GM21526 (cell line): ENCODE data around the gene C12orf50.
"Not testable (repeated sequence)": the region's sequence is repeated elsewhere in the genome, so short reads cannot be mapped to it uniquely, and the experiment has no call there.

Experiments
- ATAC-seq: cut with Tn5 transposase; IDR thresholded peaks from one replicate; pipeline ENCODE4 v1.9.1; 2021; ENCODE audit warnings: moderate library complexity; ENCODE audit not compliant: unreplicated experiment, low FRiP score

The C12orf50 gene

GRCh38 chr12:88029093-88029665, at the start of gene C12orf50:
Gene C12orf50 (minus strand): TSS chr12:88029401. CDS start chr12:88026962, 2,439 bp downstream.
- no peak for ATAC-seq

GRCh38 chr12:88067301-88067700, 38.1 kb upstream of the C12orf50 start:
- no peak for ATAC-seq

DNA sequence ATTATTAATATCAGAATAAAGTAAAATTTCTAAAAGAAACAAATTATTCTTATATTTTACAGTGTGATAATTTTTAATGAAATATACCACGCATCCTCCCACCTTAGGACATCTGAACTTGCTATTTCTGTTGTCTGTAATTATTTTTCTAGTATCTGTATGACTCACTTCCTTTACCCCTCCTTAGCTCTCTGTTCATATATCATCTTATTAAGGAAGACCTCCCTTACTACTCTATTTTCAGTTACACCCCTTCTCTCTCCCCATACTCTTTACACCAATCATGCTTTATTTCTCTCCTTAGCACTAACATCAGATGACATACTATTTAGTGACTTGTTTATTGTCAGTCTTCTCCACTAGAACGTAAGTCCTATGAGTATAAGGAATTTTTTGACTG, 34.2 kb upstream of the C12orf50 start:
- ATAC-seq = peak; percentile 83

- peak; percentile 83 for ATAC-seq
Measured at GRCh38 chr12:88062474-88062873, 33.3 kb upstream of the C12orf50 start.

DNA sequence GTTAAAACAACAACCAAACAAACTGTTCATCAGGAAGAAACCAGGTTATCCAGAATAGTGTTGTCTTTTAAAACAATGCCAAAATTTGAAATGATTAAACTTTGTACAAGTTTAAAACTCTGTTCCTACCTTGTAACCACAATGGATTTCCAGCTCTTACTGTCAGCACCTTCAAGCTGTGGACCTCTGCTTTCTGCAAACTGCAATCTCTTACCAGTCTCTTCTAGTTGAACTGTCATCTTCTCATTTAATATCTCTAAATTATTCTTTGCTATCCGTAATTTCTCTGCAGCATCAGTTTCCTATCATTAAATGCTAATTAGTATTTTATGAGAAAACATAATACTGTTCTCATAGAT, 29.5 kb upstream of the C12orf50 start:
- ATAC-seq = no peak

DNA sequence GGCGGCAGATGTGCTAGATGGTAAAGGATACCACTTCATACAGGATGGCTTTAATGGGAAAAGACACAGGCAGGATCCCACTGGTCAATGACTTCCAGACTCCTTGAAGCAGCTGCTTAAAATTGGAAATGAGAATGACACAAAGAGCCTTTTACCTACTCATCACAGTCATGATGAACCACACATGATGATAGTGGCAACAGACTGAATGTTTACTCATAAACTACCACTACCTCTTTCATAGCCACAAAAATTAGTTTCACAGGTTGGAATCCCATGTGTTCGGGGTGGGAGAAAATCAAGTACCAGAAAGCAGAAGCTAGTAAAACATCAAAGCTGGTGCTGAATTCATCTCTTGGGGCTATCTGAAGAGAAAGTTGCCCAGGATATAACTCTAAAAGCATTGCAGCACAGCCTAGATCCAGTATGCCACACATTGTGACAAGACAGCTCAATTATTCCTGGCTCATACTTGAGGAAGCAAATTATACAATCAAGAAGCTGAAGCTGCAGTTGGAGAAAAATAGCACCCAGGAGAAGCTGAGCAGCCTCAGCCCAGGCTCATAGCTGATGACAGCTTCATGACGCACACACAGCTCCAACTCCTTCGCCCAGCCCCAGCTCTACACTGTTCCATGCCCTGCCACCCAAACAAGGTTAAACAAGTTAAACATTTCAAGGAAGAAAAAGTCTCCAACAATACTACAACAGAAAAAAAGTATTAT, 29.0 kb upstream of the C12orf50 start:
- no peak for ATAC-seq

DNA sequence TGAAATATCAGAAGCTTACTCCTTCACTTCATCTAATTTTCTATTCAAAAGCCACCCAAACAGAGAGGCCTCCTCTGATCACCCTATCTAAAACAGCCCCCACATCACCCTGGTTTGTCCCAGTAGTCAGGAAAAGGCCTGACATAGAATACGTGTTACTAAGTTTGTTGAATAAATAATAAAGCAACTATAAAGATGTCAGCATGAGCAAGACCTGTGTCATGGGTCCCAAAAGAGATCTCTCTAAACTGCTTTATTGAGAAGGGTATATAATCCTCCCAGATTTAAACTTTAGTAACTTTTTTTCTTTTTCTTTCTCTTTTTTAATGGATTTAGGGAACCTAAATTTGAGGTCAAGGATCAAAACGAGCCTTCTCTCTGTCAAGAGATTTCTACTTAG, 27.4 kb upstream of the C12orf50 start:
- no peak for ATAC-seq

DNA sequence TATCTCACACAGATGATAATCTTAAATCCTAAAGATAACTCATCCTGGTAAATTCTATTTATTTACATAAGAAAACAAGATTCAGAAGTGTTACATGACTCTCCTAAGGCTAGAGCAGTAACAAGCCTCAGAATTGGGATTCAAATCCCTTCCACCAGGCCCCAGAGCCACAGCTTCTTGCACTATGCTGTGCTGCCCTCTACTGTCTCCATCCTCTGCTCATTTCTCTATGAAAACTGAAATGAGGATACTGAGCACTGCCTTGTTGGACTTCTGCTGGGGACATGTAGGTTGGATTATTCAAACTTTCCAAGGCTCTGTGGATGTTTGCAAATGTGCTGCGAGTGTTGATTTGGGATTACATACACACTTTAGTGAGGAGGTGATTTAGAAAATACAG, 23.5 kb upstream of the C12orf50 start:
- no peak for ATAC-seq

GRCh38 chr12:88044035-88044434, 14.8 kb upstream of the C12orf50 start:
- ATAC-seq = no peak

- ATAC-seq = no peak
Measured at GRCh38 chr12:88037770-88038169, 8.6 kb upstream of the C12orf50 start.

- no peak for ATAC-seq
Measured at GRCh38 chr12:88036353-88036965, 7.3 kb upstream of the C12orf50 start.

- peak; percentile 27 for ATAC-seq
Measured at GRCh38 chr12:88035907-88036289, 6.7 kb upstream of the C12orf50 start.

DNA sequence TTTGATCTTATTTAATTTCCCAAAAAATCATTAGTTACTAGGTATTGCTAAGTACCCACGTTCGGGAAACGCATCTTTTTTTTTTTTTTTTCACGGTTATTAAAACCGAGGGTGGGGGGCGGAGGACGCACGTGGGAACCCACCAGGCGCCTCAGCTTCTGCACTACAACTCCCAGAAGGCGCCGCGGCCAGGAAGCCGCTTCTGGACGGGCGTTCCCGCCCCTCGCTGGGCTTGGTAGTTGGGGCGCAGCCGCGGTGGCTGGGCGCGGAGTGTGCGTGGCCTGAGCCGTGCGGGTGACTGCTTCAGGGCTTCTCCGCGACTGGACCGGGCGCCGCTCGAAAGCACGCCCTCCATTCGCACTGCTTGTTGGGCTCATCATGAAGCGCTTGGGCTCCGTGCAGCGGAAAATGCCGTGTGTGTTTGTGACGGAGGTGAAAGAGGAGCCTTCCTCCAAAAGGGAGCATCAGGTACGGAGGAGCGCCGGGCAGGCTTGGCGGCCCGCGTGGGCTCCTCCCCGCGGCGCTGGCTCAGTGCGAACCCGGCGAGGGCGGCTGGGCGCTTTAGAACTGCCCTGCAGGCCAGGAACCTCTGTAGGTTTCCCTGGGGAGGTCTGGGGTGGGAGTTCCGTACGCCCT, 6.2 kb upstream of the C12orf50 start:
- ATAC-seq = peak; percentile 100

DNA sequence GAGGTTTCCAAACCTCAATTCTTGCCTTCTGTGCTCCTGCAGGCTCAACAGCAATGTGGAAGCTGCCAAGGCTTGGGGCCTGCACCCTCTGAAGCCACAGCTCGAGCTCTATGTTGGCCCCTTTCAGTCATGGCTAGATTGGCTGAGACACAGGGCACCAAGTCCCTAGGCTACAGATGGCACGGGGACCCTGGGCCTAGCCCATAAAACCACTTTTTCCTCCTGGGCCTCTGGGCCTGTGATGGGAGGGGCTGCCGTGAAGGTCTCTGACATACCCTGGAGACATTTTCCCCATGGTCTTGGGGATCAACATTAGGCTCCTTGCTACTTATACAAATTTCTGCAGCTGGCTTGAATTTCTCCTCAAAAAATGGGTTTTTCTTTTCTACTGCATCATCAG, 2.0 kb upstream of the C12orf50 start:
- not testable (repeated sequence) for ATAC-seq

DNA sequence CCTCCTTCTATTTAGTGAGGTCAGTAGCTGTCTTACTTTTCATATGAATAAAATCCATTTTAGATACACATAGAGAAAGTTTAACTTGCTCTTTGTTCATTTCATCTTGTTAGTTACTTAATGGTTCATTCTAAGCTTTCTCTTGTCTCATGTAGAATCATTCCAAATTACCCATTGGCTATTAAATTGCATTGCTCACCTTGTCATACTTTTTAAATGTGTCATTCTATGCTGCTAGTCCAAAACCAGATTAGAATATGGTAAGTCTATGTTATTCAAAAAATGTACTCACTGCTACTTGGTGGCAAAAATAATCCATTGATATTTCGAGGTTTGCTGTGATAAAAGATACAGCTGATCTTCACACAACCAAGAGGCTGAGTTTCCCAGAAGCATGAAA, 3.0 kb downstream of the C12orf50 start:
- no peak for ATAC-seq

GRCh38 chr12:88017964-88018363, 11.2 kb downstream of the C12orf50 start:
- ATAC-seq = no peak

- no peak for ATAC-seq
Measured at GRCh38 chr12:88015825-88016224, 13.4 kb downstream of the C12orf50 start.

DNA sequence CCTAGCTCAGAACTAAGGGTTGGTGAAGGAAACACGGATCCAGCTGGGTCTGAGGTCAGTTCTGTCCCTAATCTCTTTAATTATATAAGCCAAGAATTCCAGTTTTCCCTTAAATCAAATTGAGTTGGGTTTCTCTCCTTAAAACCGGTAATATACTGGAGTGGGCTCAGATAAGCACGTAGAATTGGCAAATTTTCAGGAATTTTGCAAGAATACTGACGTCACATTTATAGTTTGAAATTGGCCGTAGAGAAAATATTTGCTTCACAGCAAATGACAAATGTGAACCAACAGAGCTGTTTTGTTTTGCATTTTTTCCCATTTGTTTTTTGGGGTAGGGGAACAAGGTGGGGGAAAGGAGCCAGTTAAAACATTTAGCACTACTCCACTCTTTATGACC, 17.4 kb downstream of the C12orf50 start:
- no peak for ATAC-seq

- no peak for ATAC-seq
Measured at GRCh38 chr12:88006351-88006750, 22.9 kb downstream of the C12orf50 start.

- no peak for ATAC-seq
Measured at GRCh38 chr12:88001327-88001726, 27.9 kb downstream of the C12orf50 start.

DNA sequence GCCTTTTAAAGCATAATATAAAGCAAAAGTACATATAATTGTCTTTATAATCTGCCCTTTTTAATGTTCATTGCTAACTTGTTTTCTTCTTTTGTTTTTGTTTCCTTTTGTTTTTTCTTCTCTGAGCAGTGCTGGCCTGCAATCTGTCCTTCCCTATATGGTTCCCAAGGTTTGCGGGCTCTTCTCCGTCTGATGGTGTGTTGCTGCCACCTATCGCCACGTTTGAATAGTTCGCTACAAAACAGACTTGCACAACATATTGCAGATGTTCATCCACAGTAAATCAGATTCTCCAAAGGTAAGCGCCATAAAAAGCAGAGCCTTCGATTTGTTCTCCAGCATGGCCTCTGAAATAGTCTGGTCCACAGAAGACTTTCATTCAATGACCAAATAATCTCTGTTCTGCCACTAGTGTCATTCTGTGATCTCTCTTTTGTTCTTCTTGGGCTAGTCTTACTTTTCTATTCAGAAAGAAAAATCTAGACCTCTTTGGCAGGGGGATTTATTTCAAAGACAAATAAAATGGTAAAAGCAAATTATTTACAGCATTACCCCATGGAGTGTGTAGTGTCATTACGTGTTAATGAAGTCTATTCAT, 33.5 kb downstream of the C12orf50 start:
- peak; percentile 93 for ATAC-seq
